ENCODE data around the gene POC1A. TPM values are rescaled to one million over a fixed set of nuclear protein-coding genes. Genes with fewer than 3 reads are reported as not detected.

Gene POC1A
- 3.1 TPM for total RNA-seq (ENCODE audit: insufficient read depth, low replicate concordance)

DNA sequence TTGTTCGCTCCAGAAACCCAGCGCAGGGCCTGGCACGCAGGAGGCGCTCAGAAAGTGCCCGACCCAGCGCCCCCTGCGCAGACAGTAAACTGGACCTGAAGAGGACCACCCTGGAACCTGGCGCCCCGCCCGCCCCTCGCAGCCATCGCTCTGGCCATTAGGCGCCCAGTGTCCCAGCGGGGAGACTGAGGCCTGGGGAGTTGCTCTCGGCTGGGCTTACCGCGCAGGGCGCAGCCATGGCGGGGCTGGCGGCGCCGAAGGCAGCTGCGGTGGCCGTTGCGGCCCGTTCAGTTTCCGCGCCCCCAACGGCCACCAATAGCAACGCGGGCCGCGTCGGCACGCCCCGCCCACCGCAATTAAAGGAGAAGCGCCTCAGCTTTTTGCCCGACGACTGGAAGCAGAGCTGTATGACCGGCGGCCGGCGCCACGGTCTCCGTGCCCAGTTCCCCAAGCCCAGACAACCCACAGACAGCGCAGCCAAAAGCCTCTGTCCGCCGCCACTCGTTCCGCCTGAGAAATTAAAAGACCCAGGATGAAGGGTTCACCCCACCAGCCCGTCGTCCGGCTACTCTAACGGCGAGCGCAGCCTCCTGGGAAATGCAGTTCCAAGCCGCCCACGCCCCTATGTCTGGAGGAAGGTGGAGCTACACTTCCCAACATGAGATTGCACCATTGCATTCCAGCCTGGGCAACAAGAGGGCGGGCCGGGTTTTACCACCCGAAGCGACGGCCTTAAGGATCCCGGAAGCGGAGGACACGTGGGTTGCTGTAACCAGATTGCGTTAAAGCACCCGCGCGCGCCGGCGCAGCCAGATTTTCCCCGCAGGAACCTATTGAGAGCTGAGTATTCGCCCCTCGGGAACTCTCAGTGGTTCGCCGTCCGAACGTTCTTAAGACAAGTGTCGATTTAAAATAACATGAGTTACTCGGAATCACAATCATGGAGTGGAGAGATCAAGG lies at the start of gene POC1A:
Gene POC1A (minus strand): TSS at position 289 of the 960 bp plus-strand sequence. CDS start 51 bp downstream, at position 238.
- DNase-seq (ENCODE audit: low spot score) = peak; percentile 99

DNA sequence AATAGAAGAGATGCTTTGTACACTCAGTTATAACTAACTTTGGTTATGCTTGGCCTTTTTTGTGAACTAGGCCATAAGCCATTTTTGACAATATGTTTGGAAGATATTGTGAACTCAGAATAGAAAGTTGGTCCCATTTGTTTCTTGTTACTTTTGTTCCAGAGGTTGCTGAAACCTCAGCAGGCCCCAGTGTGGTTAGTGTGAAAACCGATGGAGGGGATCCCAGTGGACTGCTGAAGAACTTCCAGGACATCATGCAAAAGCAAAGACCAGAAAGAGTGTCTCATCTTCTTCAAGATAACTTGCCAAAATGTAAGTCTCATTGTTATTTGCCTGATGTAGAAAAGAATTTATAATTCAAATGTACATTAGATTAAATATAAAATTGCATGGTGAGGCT lies 49.5 kb upstream of the POC1A start:
- no peak for DNase-seq (ENCODE audit: low spot score)

DNA sequence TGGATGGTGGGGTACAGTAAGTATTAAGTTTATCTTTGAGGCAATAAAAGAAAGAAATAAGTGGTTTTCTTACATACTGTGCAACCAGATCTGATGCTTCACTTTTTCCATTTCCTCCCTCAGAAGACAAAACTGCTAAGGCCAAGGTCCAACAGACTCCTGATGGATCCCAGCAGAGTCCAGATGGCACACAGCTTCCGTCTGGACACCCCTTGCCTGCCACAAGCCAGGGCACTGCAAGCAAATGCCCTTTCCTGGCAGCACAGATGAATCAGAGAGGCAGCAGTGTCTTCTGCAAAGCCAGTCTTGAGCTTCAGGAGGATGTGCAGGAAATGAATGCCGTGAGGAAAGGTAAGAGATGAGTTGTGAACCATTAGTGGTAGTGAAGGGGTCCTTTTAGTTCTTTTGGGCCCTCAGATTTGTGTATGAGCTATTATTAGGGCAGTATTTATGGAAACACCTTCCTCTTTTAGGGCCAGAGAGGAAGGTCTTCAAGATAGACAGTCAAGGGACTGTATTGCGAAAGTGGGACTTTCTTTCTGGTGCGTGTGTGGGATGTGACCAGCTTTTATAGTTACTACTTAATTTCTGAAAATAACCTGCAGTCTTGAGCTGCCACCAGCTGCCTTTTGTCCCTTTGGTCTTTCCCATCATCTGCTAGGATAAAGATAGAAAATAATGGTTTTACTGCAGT lies 48.3 kb upstream of the POC1A start:
- DNase-seq (ENCODE audit: low spot score) = peak; percentile 24

DNA sequence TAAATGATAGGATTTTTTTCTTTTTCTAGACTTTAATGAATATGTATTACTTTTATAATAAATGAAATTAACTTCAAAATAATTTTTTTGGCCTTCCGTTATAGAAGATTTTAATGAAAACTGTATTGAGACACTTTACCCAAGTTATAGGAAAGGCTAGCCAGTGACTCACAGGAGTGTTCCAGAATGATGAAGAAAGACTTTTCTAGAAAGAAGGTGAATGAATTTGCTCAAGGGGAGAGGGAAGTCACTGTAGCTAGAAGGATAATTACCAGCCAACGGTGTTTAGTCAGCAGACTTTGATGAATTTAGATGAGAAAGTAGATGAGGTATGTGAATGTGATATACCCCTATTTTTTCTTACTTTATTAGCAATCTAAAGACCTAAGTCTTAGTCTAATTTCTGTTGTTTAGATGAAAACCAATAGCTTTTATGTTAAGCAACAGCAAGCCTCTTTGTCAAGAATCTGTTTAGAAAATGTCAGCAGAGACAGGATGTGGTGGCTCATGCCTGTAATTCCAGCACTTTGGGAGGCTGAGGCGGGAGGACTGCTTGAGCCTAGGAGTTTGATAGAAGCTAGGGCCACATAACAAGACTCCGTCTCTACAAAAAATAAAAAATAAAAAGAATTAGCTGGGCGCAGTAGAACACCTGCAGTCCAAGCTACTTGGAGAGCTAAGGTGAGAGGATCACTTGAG lies 46.9 kb upstream of the POC1A start:
- DNase-seq (ENCODE audit: low spot score) = no peak

DNA sequence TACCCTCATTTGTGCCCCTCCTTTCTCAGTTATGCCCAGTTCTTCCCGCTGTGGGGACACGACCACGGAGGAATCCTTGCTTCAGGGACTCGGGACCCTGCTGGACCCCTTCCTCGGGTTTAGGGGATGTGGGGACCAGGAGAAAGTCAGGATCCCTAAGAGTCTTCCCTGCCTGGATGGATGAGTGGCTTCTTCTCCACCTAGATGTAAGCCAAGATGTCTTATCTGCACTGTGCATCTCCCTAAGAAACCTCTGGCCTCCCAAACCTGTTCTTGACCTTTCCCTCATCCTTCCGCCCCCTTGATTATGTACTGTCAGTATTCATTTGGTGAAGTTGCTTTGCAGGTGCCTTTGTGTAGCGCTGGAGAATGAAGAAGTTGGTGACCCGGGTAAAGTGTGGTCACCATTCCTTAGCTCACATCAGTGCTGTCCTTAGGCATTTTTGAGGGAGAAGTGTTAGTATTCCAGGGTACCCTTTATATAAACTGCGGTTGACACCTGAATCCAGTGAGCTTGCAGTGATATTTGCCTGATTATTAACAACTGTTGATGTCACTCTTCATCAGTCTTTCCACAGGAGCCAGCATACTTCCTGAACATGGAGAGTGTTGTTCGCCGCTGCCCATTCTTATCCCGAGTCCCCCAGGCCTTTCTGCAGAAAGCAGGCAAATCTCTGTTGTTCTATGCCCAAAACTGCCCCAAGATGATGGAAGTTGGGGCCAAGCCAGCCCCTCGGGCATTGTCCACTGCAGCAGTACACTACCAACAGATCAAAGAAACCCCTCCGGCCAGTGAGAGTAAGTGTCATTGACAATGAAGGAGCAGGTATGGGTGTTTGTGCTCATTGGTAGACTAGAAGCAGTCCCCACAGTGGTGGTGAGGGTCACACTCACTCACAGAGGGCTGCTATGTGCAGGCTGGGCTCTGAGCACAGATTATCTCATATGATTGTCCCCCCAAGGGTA lies 44.7 kb upstream of the POC1A start:
- DNase-seq (ENCODE audit: low spot score) = no peak

DNA sequence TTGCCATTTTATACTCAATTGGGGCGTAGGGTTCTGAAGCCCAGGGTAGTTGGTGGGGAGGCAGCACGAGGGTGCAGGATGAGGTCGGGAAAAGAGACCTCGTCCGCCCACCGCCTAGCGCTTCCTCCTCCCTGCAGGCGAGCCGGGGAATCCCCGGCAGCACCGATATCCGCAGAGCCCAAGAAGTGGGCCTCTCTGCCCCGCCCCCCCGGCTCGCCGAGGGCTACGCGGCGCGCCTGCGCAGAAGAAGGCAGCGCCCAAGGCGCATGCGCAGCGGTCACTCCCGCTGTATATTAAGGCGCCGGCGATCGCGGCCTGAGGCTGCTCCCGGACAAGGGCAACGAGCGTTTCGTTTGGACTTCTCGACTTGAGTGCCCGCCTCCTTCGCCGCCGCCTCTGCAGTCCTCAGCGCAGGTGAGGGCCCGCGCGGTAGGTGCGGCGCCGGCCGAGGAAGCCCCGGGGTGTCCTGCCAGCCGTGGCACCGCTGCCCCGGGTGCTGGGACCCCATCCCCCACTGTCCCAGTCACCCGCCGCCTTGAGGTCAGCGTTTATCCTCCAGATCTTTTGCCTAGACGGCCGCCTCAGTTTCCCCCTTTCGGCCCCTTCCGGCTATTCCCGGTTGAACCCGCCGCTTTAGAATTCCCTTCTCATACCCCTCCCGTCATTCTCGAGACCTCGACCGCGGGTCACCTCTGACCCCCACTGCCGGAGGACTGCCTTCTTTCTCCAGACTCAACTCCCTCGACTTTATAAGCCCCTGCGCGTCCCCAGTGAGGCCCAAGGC lies 43.8 kb upstream of the POC1A start, which contains the start of gene ALAS1:
Gene ALAS1 (plus strand): TSS at position 319 of the 784 bp plus-strand sequence. CDS start 1,082 bp downstream, outside the sequence.
- peak; percentile 94 for DNase-seq (ENCODE audit: low spot score)

DNA sequence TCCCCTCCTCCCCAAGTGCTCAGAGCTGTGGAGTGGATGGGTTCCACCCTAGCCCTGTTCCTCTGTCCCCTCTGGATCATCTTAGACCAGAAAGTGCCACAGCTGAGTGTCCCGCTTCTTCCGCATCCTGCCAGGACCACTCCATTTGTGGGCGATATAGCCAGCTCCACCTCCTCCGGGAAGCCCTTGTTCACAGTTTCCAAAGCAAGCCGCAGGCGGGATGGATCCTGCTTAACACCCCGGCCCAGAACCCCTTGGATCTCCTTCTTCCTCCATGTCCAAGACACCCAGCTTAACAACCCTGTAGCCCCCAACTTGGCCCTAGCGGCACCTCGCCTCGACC lies 43.2 kb upstream of the POC1A start:
- DNase-seq (ENCODE audit: low spot score) = peak; percentile 22

DNA sequence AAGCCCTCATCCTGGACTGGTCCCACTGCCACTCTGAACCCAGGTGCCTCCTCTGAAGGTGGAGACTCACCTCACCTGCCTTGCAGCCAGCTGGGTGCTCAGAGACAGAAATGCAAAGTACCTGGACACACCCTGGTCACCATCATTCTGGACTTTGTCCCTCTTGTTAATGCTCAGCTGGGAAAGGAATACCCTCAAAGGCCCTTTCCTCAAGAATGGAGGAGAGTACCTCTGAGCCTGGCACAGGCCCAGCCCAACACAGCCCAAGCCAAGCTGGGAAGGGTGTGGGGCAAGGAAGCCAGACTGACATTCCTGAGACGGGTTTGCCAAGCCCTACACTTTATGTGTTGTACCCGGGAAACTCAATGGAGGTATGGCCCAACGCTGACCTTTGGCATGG lies 42.8 kb upstream of the POC1A start:
- no peak for DNase-seq (ENCODE audit: low spot score)

DNA sequence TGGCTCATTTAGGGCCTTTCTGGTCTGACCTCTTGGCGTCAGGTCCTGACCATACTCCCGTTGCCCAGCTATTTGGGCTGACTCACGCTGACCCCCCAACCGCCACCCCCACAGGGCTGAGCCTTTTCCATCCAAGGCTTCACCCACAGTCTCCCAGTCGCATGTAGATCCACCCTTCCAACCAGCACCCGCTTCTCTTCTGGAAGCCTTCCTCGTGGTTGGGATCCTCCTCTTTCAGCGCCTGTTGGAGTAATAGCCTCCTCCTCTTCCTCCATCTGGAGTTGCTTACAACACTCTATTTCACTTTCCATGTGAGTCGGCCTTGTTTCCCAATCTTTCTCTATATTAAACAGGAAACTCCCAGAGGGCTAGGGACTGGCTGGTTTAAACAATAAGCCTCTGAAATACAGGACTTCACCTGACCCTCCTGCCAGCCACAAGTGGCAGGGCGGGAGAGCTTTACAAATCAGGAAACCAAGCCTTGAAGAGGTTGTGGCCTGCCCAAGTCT lies 41.7 kb upstream of the POC1A start:
- DNase-seq (ENCODE audit: low spot score) = peak; percentile 32

DNA sequence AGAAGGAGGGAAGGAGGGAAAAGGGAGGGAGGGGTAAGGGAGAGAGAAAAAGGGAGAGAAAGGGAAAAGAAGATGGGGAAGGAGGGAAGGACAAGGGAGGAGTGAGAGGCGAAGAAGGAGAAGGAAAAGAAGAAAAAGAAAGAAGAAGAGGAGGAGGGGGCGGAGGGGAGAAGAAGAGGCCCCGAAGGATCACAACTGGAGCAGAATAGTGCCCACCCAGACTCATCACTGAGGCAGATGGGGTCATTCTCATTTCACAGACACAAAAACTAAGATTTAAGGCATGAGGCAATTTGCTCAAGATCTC lies 41.0 kb upstream of the POC1A start:
- no peak for DNase-seq (ENCODE audit: low spot score)

DNA sequence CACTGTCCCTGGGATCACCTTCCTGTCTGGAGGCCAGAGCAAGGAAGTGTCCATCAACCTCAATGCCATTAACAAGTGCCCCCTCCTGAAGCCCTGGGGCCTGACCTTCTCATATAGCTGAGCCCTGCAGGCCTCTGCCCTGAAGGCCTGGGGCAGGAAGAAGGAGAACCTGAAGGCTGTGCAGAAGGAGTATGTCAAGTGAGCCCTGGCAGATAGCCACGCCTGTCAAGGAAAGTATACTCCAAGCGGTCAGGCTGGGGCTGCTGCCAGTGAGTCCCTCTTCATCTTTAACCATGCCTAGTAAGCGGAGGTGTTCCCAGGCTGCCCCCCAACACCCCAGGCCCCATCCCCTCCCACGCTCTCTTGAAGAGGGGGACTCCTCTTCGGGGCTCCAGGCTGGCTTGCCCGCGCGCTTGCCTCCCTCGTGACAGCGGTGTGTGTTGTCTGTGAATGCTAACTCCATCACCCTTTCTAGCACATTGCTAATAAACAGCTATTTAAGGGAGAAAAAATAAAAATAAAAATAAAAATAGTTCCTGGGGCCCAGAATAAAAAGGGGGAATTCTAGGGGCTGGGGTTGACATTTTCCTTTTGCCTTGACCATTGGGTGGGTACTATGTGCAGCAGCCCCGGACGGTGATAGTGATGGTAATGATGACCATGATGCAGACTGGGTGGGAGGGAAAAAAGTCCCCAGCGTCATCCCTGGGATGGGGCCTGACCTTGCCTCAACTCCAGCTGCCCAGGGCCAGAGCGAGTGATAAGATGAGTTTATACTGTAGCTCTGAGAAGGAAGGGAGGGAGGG lies 40.5 kb upstream of the POC1A start:
- peak; percentile 78 for DNase-seq (ENCODE audit: low spot score)

DNA sequence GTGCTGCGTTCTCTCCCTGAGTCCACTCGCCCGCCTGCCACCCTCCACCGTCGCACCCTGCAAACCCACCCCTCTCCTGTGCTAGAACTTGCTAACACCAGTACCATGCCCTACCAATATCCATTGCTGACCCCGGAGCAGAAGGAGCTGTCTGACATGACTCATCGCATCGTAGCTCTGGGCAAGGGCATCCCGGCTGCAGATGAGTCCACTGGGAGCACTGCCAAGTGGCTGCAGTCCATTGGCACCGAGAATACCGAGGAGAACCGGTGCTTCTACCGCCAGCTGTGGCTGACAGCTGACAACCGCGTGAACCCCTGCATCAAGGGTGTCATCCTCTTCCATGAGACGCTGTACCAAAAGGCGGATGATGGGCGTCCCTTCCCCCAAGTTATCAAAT lies 38.8 kb upstream of the POC1A start:
- DNase-seq (ENCODE audit: low spot score) = no peak

DNA sequence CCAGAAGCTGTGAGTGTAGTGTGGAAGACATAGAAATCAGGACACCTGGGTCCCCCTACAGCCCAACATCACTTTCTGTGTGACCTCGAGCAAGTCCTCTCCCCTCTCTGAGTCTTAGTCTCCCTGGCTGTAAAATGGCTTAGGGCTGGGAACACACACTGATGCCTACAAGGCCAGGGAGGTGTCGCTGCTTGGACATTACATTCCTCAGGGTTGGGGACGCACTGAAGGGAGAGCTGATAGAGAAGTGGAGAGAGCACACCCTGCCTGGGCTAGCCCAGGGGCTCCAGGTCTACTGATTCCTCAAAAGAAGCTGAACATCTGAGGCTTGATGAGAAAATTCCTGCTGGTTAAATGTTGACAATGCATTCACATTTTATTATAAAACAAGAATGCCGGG lies 37.4 kb upstream of the POC1A start:
- DNase-seq (ENCODE audit: low spot score) = no peak

DNA sequence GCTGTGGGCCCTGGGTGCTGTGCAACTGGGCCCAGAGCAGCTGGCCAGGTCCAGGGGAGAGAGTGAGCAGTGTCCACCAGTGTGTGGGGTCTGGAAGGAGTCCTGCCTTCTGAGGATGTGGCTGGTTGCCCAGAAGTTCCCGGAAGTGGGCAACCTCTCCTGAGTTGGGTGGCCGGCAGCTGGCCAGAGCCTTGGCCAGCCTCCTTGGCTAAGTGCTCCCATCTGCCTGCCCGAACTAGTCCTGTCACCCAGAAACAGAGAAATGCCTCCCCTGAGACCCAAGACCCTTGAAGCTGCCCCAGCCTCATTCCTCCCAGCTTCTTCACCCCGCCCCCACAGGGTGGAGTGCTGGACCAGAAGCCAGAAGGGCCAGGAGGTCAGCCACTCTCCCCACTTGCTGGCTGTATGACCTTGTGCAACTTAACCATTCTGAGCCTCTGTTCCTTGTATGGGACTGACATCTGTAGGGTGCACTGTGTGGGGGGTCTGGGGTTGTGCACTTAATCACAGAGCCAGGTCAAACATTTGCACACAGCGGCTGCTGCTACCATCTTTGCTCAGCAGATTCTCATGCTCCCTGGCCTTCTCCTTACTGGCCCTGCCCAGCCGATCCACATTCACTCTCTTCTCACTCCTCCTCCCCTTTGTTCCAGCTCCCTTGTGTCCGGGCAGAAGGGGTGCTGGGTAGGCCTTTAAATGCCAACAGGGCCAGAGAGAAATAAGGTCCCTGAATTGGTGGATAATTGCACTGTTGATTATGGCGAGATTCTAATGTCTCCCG lies 36.3 kb upstream of the POC1A start:
- DNase-seq (ENCODE audit: low spot score) = no peak

DNA sequence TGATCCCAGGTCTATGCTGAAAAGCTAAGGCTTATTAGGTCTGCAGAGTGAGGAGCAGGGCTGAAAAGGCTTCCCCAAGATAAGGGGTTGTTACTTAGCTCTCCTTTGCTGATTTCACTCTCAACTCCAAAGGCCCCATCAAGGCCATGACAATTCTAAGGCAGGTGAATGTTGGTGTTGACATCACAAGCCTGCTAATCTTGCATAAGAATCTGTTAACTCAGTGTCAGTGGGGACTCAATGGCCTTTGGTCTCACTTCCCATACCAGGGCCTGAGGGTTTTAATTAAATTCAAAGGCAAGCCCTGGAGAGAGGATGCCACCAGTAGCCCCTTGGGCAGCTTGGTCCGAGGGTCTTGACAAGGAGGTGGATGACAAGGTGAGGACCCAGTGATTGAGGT lies 34.3 kb upstream of the POC1A start:
- DNase-seq (ENCODE audit: low spot score) = no peak

DNA sequence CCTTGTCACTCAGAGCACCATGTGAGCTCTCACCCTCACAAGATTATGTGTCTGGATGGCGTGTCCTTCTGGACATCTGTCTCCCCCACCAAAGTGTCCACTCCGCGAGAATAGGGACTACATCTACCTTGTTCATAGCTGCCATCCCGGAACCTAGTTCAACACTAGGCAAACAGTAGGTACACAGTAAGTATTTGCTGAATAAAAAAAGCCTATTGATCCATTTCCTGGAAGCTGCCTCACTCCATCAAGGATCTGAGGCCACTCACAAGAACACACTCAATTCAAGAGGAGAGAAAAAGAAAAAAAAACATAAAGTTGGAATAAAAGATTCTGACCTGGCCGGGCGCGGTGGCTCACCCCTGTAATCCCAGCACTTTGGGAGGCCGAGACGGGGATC lies 32.5 kb upstream of the POC1A start:
- no peak for DNase-seq (ENCODE audit: low spot score)

DNA sequence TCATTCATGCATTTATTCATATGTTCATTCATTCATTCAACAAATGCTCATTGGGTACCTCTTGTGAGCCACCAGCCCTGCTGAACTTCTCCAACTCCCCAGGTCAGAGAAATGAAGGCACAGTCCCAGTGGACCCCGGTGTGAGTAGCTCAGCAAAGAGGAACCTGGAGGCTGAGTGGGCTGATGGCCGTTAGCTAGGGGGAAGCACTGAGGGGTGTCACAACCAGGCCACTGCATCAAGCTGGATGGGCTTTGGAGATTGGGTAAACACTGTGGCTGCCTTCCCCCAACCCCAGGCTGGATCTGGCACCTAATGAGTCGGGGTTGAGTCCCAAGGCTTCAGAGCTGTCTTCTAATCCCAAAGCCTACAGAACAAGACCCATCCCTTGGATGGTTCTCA lies 31.6 kb upstream of the POC1A start:
- DNase-seq (ENCODE audit: low spot score) = no peak

DNA sequence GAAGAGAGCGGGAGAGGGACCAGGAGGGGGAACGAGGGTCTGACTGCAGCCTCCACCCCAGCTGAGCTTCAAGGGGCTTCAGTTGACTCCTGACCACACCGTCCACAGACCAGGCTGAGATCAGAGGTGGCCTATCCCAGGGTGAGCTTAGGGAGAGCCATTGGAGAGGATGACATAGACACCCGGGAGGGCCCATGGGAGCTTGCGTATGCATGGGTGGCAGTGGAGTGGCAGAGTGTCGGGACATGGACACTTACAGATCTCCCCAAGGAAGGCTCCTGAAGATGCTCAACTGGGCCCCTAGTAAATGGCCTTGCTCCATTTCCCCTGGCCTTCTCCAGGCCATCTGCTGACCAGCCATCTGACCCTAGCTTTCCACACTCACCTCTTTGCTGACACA lies 31.1 kb upstream of the POC1A start:
- no peak for DNase-seq (ENCODE audit: low spot score)

All from umbilical cord (tissue), 2 donors.